Measurements from ENCODE around the gene PLEKHB2.

- TF ChIP-seq CTCF (IDR thresholded peaks at IDR 0.05 in 2 of 3, conservative IDR thresholded peaks at IDR 0.05 in 1 of 3; ENCODE audit: insufficient read depth in 2 of 3, low read depth in 1 of 3, low read length in 3 of 3) (no peak), USF1 (CRISPR knock-in tag; IDR thresholded peaks at IDR 0.05) (no peak), ZNF589 (CRISPR knock-in tag; IDR thresholded peaks at IDR 0.05; ENCODE audit: low read depth) (no peak), RNF219 (CRISPR knock-in tag; IDR thresholded peaks at IDR 0.05) (no peak), UBTF (IDR thresholded peaks at IDR 0.05; ENCODE audit: borderline replicate concordance in 1 of 2, low read depth in 2 of 2, low read length in 2 of 2) (no peak), STAG1 (CRISPR knock-in tag; IDR thresholded peaks at IDR 0.05; ENCODE audit: borderline replicate concordance) (no peak), KLF10 (CRISPR knock-in tag; IDR thresholded peaks at IDR 0.05) (no peak), NR3C1 (CRISPR knock-in tag; IDR thresholded peaks at IDR 0.05) (no peak), ARID3A (IDR thresholded peaks at IDR 0.05; ENCODE audit: borderline replicate concordance, low read depth, low read length) (no peak), RFX5 (IDR thresholded peaks at IDR 0.05; ENCODE audit: low read depth, low read length) (no peak), PHF8 (IDR thresholded peaks at IDR 0.05; ENCODE audit: borderline replicate concordance, low read length) (no peak), GABPA (tag; conservative IDR thresholded peaks at IDR 0.05; ENCODE audit: low read depth) (no peak), IRF1 (CRISPR knock-in tag; IDR thresholded peaks at IDR 0.05; ENCODE audit: borderline replicate concordance) (no peak)
These were observed 41.6 kb downstream of the PLEKHB2 start for GRCh38 chr2:131146749-131147148.
